Thoracic aorta (tissue), 2 donors: Measurements from ENCODE around the gene RILPL1. TPM values are rescaled to one million over a fixed set of nuclear protein-coding genes. Genes with fewer than 3 reads are reported as not detected.
"Not testable (repeated sequence)": the region's sequence is repeated elsewhere in the genome, so short reads cannot be mapped to it uniquely, and the experiment has no call there.

Experiments
- ATAC-seq: fragments of 150-250 bp; one replicate; pipeline ENCODE4 v1.8.0; 2017; ENCODE audit warnings: low read depth; ENCODE audit not compliant: insufficient number of reproducible peaks, low FRiP score
- DNase-seq: peaks from one replicate; pipeline ENCODE4 v3.0.0-alpha.2; 2020; ENCODE audit warnings: low spot score
- H3K27ac ChIP-seq, 2 donors: fragments of 200-600 bp; sonication (generic); 1 replicate in 1 of 2; 2 replicates in 1 of 2; pipeline ENCODE4 v1.5.1; 2016; ENCODE audit warnings: mild to moderate bottlenecking in 2 of 2, moderate library complexity in 2 of 2
- H3K27me3 ChIP-seq: fragments of 200-600 bp; sonication (generic); replicated peaks from 2 replicates; pipeline ENCODE4 v1.6.0; 2016; ENCODE audit warnings: mild to moderate bottlenecking; ENCODE audit not compliant: insufficient read depth
- H3K36me3 ChIP-seq: fragments of 200-600 bp; sonication (generic); one replicate; pipeline ENCODE4 v1.5.1; 2016
- H3K4me1 ChIP-seq, 2 donors: fragments of 200-600 bp; sonication (generic); 1 replicate in 1 of 2; 2 replicates in 1 of 2; pipeline versions ENCODE4 v1.5.1 to v1.6.0; 2016; ENCODE audit warnings: low read depth in 2 of 2, mild to moderate bottlenecking in 1 of 2; ENCODE audit not compliant: control insufficient read depth in 1 of 2
- H3K4me3 ChIP-seq: fragments of 200-600 bp; sonication (generic); 2 replicates; pipeline ENCODE4 v1.5.1; 2016; ENCODE audit warnings: mild to moderate bottlenecking
- H3K9me3 ChIP-seq: fragments of 200-600 bp; sonication (generic); 2 replicates; pipeline ENCODE4 v1.5.1; 2016
- CTCF ChIP-seq: fragments of 200-600 bp; sonication (generic); IDR thresholded peaks from one replicate; pipeline ENCODE4 v1.5.1; 2019; ENCODE audit warnings: antibody characterized with exemption
- total RNA-seq, 2 donors: library from RNA; depleted of rRNA; stranded (reverse); fragments of >200 nt; gene quantifications; one replicate each; pipeline versions ENCODE4 v1.1.0 to v1.2.3, GENCODE V29; 2016

Gene RILPL1
- total RNA-seq, 2 donors from 2014 or later, result 29.0 to 49.7 TPM

- Histone ChIP-seq H3K27me3 (no peaks in the 10 kb centered on the region), H3K4me1 (no peaks in the 10 kb centered on the region), H3K4me3 (no peak overlapping the region), H3K27ac (no peak overlapping the region), H3K36me3 (peaks cover 29% of the 10 kb centered on the region), H3K9me3 (no peaks in the 10 kb centered on the region)
- ATAC-seq, result no peak
- DNase-seq, result no peak
- no peak for TF ChIP-seq CTCF
These were observed 35.2 kb downstream of the RILPL1 start for GRCh38 chr12:123498126-123498825.

GRCh38 chr12:123497065-123497464 lies 36.5 kb downstream of the RILPL1 start:
- Histone ChIP-seq H3K9me3 (no peaks in the 10 kb centered on the region), H3K4me1 (no peaks in the 10 kb centered on the region), H3K27me3 (no peaks in the 10 kb centered on the region), H3K36me3 (peaks cover 29% of the 10 kb centered on the region), H3K27ac (no peak overlapping the region), H3K4me3 (no peak overlapping the region)
- no peak for TF ChIP-seq CTCF
- no peak for DNase-seq
- ATAC-seq, result no peak

GRCh38 chr12:123494124-123494851 lies 39.2 kb downstream of the RILPL1 start:
- ATAC-seq (no peak), DNase-seq (no peak)
- Histone ChIP-seq H3K9me3 (no peaks in the 10 kb centered on the region), H3K27ac (peak overlapping the region in 1 of 2 donors; percentile 5), H3K4me3 (no peak overlapping the region), H3K4me1 (no peaks in the 10 kb centered on the region), H3K27me3 (no peaks in the 10 kb centered on the region), H3K36me3 (peaks cover 28% of the 10 kb centered on the region)
- no peak for TF ChIP-seq CTCF

- not testable (repeated sequence) for H3K4me3 ChIP-seq, ATAC-seq, H3K27ac ChIP-seq, H3K9me3 ChIP-seq, DNase-seq, H3K4me1 ChIP-seq, H3K27me3 ChIP-seq
- peaks cover 11% of the 10 kb centered on the region for H3K36me3 ChIP-seq
These were observed 41.0 kb downstream of the RILPL1 start for GRCh38 chr12:123492339-123493039.

- no peaks in the 10 kb centered on the region for H3K27me3 ChIP-seq
- H3K4me3 ChIP-seq, result no peak overlapping the region
- no peak overlapping the region for H3K27ac ChIP-seq
- no peaks in the 10 kb centered on the region for H3K9me3 ChIP-seq
- no peak for ATAC-seq
- peaks cover under 1% of the 10 kb centered on the region for H3K36me3 ChIP-seq
- DNase-seq, result no peak
- no peaks in the 10 kb centered on the region for H3K4me1 ChIP-seq
- no peak for TF ChIP-seq CTCF
These were observed 42.0 kb downstream of the RILPL1 start for GRCh38 chr12:123491481-123491880.
